Hepatocyte (in vitro differentiated cells): ENCODE data around the gene SNAI1. TPM values are rescaled to one million over a fixed set of nuclear protein-coding genes. Genes with fewer than 3 reads are reported as not detected.

Experiments used
- DNase-seq: peaks from one replicate; pipeline ENCODE4 v3.0.0-alpha.2; 2016; ENCODE audit warnings: low spot score
- H2AFZ ChIP-seq: fragments of 200-600 bp; sonication (generic); 2 replicates; pipeline ENCODE4 v1.6.0; 2016; ENCODE audit warnings: antibody characterized with exemption, mild to moderate bottlenecking
- H3K27ac ChIP-seq: fragments of 200-600 bp; sonication (generic); 2 replicates; pipeline ENCODE4 v1.5.1; 2016; ENCODE audit warnings: mild to moderate bottlenecking
- H3K27me3 ChIP-seq: fragments of 200-600 bp; sonication (generic); 2 replicates; pipeline ENCODE4 v1.6.1; 2016
- H3K36me3 ChIP-seq: fragments of 200-600 bp; sonication (generic); replicated peaks from 2 replicates; pipeline ENCODE4 v1.5.1; 2016; ENCODE audit warnings: low read depth; ENCODE audit not compliant: insufficient read depth
- H3K4me1 ChIP-seq: fragments of 200-600 bp; sonication (generic); 2 replicates; pipeline ENCODE4 v1.5.1; 2016; ENCODE audit warnings: mild to moderate bottlenecking, moderate library complexity; ENCODE audit not compliant: insufficient read depth
- H3K4me2 ChIP-seq: fragments of 200-600 bp; sonication (generic); 2 replicates; pipeline ENCODE4 v1.6.0; 2016
- H3K4me3 ChIP-seq: fragments of 200-600 bp; sonication (generic); 2 replicates; pipeline ENCODE4 v1.5.1; 2016; ENCODE audit warnings: mild to moderate bottlenecking
- H3K79me2 ChIP-seq: fragments of 200-600 bp; sonication (generic); 2 replicates; pipeline ENCODE4 v1.6.0; 2017; ENCODE audit warnings: mild to moderate bottlenecking
- H3K9me2 ChIP-seq: fragments of 200-600 bp; sonication (generic); replicated peaks from 2 replicates; pipeline ENCODE4 v1.6.0; 2017; ENCODE audit warnings: mild to moderate bottlenecking; ENCODE audit not compliant: insufficient read depth
- H3K9me3 ChIP-seq: fragments of 200-600 bp; sonication (generic); 2 replicates; pipeline ENCODE4 v1.5.1; 2016; ENCODE audit warnings: low read depth, mild to moderate bottlenecking
- H4K20me1 ChIP-seq: fragments of 200-600 bp; sonication (generic); 2 replicates; pipeline ENCODE4 v1.6.0; 2016; ENCODE audit warnings: mild to moderate bottlenecking; ENCODE audit not compliant: insufficient read depth, poor library complexity, severe bottlenecking
- EZH2 ChIP-seq: fragments of 200-600 bp; sonication (generic); IDR thresholded peaks from 2 replicates; pipeline ENCODE4 v1.6.1; 2016; ENCODE audit warnings: antibody characterized with exemption, mild to moderate bottlenecking, borderline replicate concordance
- EZH2phosphoT487 ChIP-seq: fragments of 200-600 bp; sonication (generic); IDR thresholded peaks from one replicate; pipeline ENCODE4 v1.6.1; 2018; ENCODE audit warnings: antibody characterized with exemption, mild to moderate bottlenecking, low read depth, moderate library complexity; ENCODE audit not compliant: unreplicated experiment, severe bottlenecking
- WGBS: methylation state at CpG from one replicate; pipeline ENCODE4 v1.1.6; 2016; ENCODE audit warnings: low lambda C conversion rate; ENCODE audit errors: missing lambda C conversion rate; 5-methylcytosine and 5-hydroxymethylcytosine counted together
- polyA plus RNA-seq: library from polyadenylated mRNA; unstranded; fragments of >200 nt; fragmentation: Nextera tagmentation; extraction: Ambion mirVana; gene quantifications from 2 replicates; pipeline ENCODE4 v1.2.1, GENCODE V29; 2016
- total RNA-seq: library from RNA; depleted of rRNA; stranded (reverse); fragments of >200 nt; gene quantifications from 2 replicates; pipeline ENCODE4 v1.2.3, GENCODE V29; 2014
- TF ChIP-seq, protein P1 (sequence below): fragments of 200-600 bp; sonication (generic); IDR thresholded peaks from 2 replicates; pipeline ENCODE4 v1.5.1; 2016; ENCODE audit warnings: antibody characterized with exemption, mild to moderate bottlenecking; ENCODE audit not compliant: poor library complexity

Gene SNAI1
- total and polyA plus RNA-seq, 2 experiments from 2014 or later: 2.9 to 9.8 TPM

DNA sequence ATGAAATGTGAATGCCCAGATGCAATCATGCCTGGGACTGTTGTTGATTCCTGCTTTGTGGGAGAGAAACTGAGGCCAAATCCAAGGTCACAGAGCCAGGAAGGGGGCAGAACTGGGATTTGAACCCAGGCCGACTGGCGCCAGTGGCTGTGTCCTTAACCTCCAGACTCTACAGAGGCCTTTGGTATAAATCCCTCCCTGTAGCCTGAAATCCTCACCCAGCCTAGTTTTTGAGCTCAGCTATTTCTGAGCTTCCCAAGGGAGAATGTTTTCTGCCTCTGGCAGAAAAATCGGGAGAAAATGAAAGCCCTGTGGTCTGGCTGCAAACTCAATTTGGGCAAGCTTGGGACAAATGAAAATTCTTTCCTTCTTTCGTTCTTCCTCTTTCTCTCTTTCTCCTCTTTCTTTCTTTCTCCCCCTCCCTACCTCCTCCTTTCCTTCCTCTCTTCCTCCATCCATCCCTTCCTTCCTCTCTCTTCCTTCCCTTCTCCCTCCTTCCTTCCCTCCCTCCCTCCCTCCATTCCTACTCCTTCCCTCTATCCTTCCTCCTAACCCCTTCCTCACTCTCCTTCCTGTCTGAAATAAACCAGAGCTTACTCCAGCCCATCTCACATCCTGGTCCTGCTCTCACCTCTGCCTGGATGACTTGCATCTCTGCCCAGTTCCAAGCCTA, 34.9 kb downstream of the SNAI1 start:
- no peaks in the 10 kb centered on the region for H4K20me1 ChIP-seq
- H3K4me2 ChIP-seq: no peak overlapping the region
- no peak overlapping the region for H2AFZ ChIP-seq
- H3K4me3 ChIP-seq: no peak overlapping the region
- peaks cover 35% of the 10 kb centered on the region for H3K4me1 ChIP-seq
- WGBS: 69% methylated on average over 4 of the region's 4 CpGs
- no peaks in the 10 kb centered on the region for H3K9me3 ChIP-seq
- H3K9me2 ChIP-seq: no peaks in the 10 kb centered on the region
- H3K27me3 ChIP-seq: no peaks in the 10 kb centered on the region
- no peaks in the 10 kb centered on the region for H3K36me3 ChIP-seq
- DNase-seq: no peak
- TF ChIP-seq, protein P1, sequence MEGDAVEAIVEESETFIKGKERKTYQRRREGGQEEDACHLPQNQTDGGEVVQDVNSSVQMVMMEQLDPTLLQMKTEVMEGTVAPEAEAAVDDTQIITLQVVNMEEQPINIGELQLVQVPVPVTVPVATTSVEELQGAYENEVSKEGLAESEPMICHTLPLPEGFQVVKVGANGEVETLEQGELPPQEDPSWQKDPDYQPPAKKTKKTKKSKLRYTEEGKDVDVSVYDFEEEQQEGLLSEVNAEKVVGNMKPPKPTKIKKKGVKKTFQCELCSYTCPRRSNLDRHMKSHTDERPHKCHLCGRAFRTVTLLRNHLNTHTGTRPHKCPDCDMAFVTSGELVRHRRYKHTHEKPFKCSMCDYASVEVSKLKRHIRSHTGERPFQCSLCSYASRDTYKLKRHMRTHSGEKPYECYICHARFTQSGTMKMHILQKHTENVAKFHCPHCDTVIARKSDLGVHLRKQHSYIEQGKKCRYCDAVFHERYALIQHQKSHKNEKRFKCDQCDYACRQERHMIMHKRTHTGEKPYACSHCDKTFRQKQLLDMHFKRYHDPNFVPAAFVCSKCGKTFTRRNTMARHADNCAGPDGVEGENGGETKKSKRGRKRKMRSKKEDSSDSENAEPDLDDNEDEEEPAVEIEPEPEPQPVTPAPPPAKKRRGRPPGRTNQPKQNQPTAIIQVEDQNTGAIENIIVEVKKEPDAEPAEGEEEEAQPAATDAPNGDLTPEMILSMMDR: no peak
- TF ChIP-seq EZH2phosphoT487 (no peak), EZH2 (no peak)
- no peak overlapping the region for H3K27ac ChIP-seq
- H3K79me2 ChIP-seq: no peaks in the 10 kb centered on the region

DNA sequence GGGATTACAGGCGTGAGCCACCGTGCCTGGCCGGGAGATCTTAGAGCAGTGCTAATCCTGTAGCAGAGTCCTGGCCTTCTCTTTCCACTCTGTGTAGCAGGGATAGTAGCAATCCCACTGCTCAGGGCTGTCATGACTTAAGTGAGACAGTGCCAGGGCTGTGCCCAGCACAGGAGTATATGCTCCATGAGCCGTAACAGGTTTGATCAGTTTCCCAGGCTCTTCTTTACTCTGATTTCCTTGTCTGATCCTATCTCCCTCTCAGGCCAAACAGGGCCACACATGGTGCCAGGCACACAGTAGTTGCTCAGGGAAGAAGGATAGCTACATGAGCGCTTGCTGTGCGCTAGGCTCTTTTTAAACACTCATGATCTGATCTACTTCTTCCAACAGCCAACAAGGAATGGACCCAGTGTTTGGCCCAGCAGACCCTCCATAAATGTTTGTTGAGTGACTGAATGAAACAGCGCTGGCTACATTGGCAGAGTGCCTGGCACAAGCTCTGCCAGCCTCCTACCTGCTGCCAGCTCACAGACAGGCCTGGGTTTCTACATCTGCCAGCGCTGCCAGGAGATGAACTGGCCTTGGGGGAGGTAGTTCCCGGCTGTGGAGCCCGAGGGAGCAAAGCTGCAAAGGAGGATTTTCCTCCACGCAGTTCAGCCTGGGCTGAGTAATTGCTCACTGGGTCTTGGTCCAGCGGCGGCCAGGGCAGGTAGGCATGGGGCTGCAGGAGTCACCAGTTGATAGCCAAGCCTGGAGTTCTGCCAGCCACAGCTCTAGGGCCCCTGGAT, 36.9 kb downstream of the SNAI1 start:
- Histone ChIP-seq H3K36me3 (no peaks in the 10 kb centered on the region), H3K4me2 (no peak overlapping the region), H2AFZ (no peak overlapping the region), H3K27me3 (no peaks in the 10 kb centered on the region), H3K4me1 (peaks cover 18% of the 10 kb centered on the region), H3K9me3 (no peaks in the 10 kb centered on the region), H3K4me3 (no peak overlapping the region), H3K27ac (no peak overlapping the region), H4K20me1 (no peaks in the 10 kb centered on the region), H3K9me2 (no peaks in the 10 kb centered on the region), H3K79me2 (no peaks in the 10 kb centered on the region)
- 79% methylated on average over 13 of the region's 13 CpGs for WGBS
- TF ChIP-seq, protein P1: no peak
- TF ChIP-seq EZH2 (no peak), EZH2phosphoT487 (no peak)
- DNase-seq: no peak

DNA sequence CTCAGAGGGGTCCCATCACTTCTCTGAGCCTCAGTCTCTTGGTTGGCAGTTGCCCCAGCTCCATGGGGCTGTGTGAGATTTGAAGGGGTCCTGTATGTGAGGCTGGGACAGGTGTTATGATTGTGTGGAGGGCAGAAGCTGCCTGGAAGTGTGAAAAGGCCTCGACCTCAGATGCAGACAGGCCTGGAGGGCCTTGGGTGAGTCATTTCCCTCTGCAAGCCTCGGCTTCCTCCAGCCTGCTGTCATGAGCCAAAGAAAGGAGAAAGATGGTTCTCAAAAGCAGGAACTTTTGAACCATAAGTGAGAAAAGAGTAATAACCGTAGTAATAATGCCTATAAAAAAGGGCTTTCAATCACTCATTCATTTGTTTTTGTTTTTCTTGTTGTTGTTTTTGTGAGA, 37.5 kb downstream of the SNAI1 start:
- no peaks in the 10 kb centered on the region for H3K9me3 ChIP-seq
- TF ChIP-seq EZH2 (no peak), EZH2phosphoT487 (no peak)
- TF ChIP-seq, protein P1: no peak
- no peaks in the 10 kb centered on the region for H3K36me3 ChIP-seq
- peaks cover 12% of the 10 kb centered on the region for H3K4me1 ChIP-seq
- H3K79me2 ChIP-seq: no peaks in the 10 kb centered on the region
- DNase-seq: no peak
- H2AFZ ChIP-seq: no peak overlapping the region
- no peak overlapping the region for H3K4me2 ChIP-seq
- no peak overlapping the region for H3K27ac ChIP-seq
- H3K9me2 ChIP-seq: no peaks in the 10 kb centered on the region
- WGBS: 84% methylated on average over 3 of the region's 3 CpGs
- no peaks in the 10 kb centered on the region for H3K27me3 ChIP-seq
- no peaks in the 10 kb centered on the region for H4K20me1 ChIP-seq
- no peak overlapping the region for H3K4me3 ChIP-seq
